Neuronal stem cell (in vitro differentiated cells): ENCODE data around the gene TBX2.
A peak's percentile ranks its signal among the peaks of the same experiment; 100 is the strongest.

ENCODE experiments used
- DNase-seq: peaks from one replicate; pipeline ENCODE4 v3.0.0-alpha.2; 2013; ENCODE audit warnings: low spot score
- H2AFZ ChIP-seq: one replicate; pipeline ENCODE4 v1.6.1; 2013; ENCODE audit warnings: mild to moderate bottlenecking, low read length, inconsistent platforms
- H2AK5ac ChIP-seq: 2 replicates; pipeline ENCODE4 v1.6.1; 2013; ENCODE audit warnings: low read depth, mild to moderate bottlenecking, inconsistent platforms, low read length, moderate library complexity, mixed read lengths
- H2BK120ac ChIP-seq: 2 replicates; pipeline ENCODE4 v1.6.1; 2013; ENCODE audit warnings: low read depth, mild to moderate bottlenecking, inconsistent platforms, low read length, moderate library complexity, mixed read lengths
- H2BK12ac ChIP-seq: one replicate; pipeline ENCODE4 v1.6.1; 2013; ENCODE audit warnings: low read length, inconsistent platforms
- H2BK15ac ChIP-seq: 2 replicates; pipeline ENCODE4 v1.6.1; 2013; ENCODE audit warnings: mild to moderate bottlenecking, low read length, inconsistent platforms, mixed read lengths
- H2BK5ac ChIP-seq: one replicate; pipeline ENCODE4 v1.6.1; 2013; ENCODE audit warnings: inconsistent platforms, mild to moderate bottlenecking, low read length, moderate library complexity
- H3K14ac ChIP-seq: one replicate; pipeline ENCODE4 v1.6.1; 2013; ENCODE audit warnings: low read length, inconsistent platforms
- H3K18ac ChIP-seq: 2 replicates; pipeline ENCODE4 v1.6.1; 2013; ENCODE audit warnings: low read length, inconsistent platforms
- H3K23ac ChIP-seq: 2 replicates; pipeline ENCODE4 v1.6.1; 2013; ENCODE audit warnings: low read depth, mild to moderate bottlenecking, mixed read lengths, low read length, inconsistent platforms; ENCODE audit not compliant: poor library complexity
- H3K27ac ChIP-seq: replicated peaks from 3 replicates; pipeline ENCODE4 v1.5.1; 2013; ENCODE audit warnings: low read length, inconsistent platforms
- H3K27me3 ChIP-seq, 3 experiments: 2 replicates each; pipeline ENCODE4 v1.6.1; 2013; ENCODE audit warnings: low read length in 3 of 3, mild to moderate bottlenecking in 2 of 3, inconsistent platforms in 1 of 3, low read depth in 1 of 3, mixed read lengths in 1 of 3, moderate library complexity in 1 of 3; ENCODE audit not compliant: control insufficient read depth in 3 of 3, insufficient read depth in 3 of 3
- H3K36me3 ChIP-seq, 2 donors: replicated peaks in 1 of 2; 2 replicates each; pipeline ENCODE4 v1.6.1; 2013; ENCODE audit warnings: low read length in 2 of 2; ENCODE audit not compliant: control insufficient read depth in 2 of 2, insufficient read depth in 2 of 2
- H3K4ac ChIP-seq: 2 replicates; pipeline ENCODE4 v1.6.1; 2013; ENCODE audit warnings: inconsistent platforms, mild to moderate bottlenecking, low read length, moderate library complexity
- H3K4me1 ChIP-seq, 2 donors: 1 replicate in 1 of 2; 2 replicates in 1 of 2; pipeline ENCODE4 v1.6.1; 2013; ENCODE audit warnings: low read length in 2 of 2, low read depth in 1 of 2; ENCODE audit not compliant: control insufficient read depth in 2 of 2, insufficient read depth in 1 of 2
- H3K4me2 ChIP-seq: one replicate; pipeline ENCODE4 v1.6.1; 2013; ENCODE audit warnings: mild to moderate bottlenecking, low read length, inconsistent platforms; ENCODE audit not compliant: insufficient read depth, poor library complexity, severe bottlenecking
- H3K4me3 ChIP-seq, 2 donors: 2 replicates each; pipeline ENCODE4 v1.5.1; 2013; ENCODE audit warnings: low read length in 2 of 2, mild to moderate bottlenecking in 2 of 2, inconsistent platforms in 1 of 2, moderate library complexity in 1 of 2
- H3K79me1 ChIP-seq: one replicate; pipeline ENCODE4 v1.6.1; 2013; ENCODE audit warnings: low read depth, mild to moderate bottlenecking, inconsistent platforms, low read length, moderate library complexity
- H3K9ac ChIP-seq: one replicate; pipeline ENCODE4 v1.6.1; 2013; ENCODE audit warnings: mild to moderate bottlenecking, low read depth, low read length, inconsistent platforms; ENCODE audit not compliant: poor library complexity
- H3K9me3 ChIP-seq, 2 donors: replicated peaks in 1 of 2; 2 replicates each; pipeline versions ENCODE3 to v1.6.1; 2013; ENCODE audit warnings: low read length in 2 of 2, mild to moderate bottlenecking in 2 of 2, inconsistent platforms in 1 of 2, low read depth in 1 of 2, mixed read lengths in 1 of 2, moderate library complexity in 1 of 2; ENCODE audit not compliant: control insufficient read depth in 2 of 2, insufficient read depth in 1 of 2
- H4K8ac ChIP-seq: one replicate; pipeline ENCODE4 v1.6.1; 2013; ENCODE audit warnings: low read depth, mild to moderate bottlenecking, inconsistent platforms, low read length, moderate library complexity
- H4K91ac ChIP-seq: one replicate; pipeline ENCODE4 v1.6.1; 2013; ENCODE audit warnings: low read length, low read depth, mild to moderate bottlenecking, inconsistent platforms; ENCODE audit not compliant: poor library complexity
- WGBS, 2 donors: extraction: QIAGEN DNeasy Blood & Tissue Kit; methylation state at CpG; one replicate each; pipeline ENCODE4 v1.1.7; 2013; ENCODE audit warnings: missing lambda C conversion rate in 2 of 2, mixed read lengths in 1 of 2; ENCODE audit not compliant: insufficient read length in 2 of 2, insufficient replicate concordance in 1 of 2; ENCODE audit errors: extremely low coverage in 2 of 2; 5-methylcytosine and 5-hydroxymethylcytosine counted together

The TBX2 gene

DNA sequence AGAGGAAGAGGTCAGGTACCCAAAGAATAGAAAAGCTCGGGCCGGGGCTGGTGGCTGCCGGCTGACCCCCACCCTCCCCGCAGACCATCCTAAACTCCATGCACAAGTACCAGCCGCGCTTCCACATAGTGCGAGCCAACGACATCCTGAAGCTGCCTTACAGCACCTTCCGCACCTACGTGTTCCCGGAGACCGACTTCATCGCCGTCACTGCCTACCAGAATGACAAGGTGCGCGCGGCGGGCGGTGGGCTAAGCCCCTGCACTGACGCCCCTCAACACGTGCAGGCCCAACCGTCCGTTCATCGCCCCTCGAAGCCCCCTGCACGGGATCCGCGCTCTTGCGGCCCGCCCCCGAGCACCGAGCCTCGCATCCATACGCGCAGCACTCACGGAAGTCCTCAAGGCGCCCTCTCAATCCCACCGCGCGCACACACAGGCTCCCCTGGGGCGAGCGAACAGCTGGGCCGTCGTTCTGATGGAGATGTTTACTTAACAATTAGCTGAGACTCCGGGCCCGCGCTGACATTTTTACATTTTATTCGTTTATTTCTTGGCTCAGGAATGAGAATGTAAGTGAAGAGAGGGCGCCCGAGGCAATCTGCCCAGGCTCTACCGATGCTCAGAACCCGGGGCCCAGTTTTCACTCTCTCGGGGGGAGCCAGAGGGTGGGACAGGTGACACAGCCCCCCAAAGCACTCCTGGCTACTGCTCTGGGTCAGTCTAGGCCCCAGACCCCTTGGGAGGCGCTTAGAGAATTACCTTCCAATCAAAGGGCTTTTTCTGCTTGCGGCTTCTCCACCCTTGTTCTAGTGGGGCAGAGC, 3.5 kb downstream of the TBX2 start:
- peak overlapping the region; percentile 43 for H4K8ac ChIP-seq
- peaks cover 7 to 12% of the 10 kb centered on the region in 2 donors for H3K4me1 ChIP-seq
- no peak overlapping the region for H4K91ac ChIP-seq
- peaks cover 3 to 7% of the 10 kb centered on the region in 2 donors for H3K9me3 ChIP-seq
- peaks cover 4% of the 10 kb centered on the region for H3K79me1 ChIP-seq
- H2BK120ac ChIP-seq, result no peak overlapping the region
- peak overlapping the region; percentile 45 for H2AFZ ChIP-seq
- H3K18ac ChIP-seq, result peak overlapping the region; percentile 85
- H3K36me3 ChIP-seq, result no peaks in the 10 kb centered on the region
- H3K27ac ChIP-seq, result no peak overlapping the region
- no peak overlapping the region for H3K4me2 ChIP-seq
- H3K23ac ChIP-seq, result peak overlapping the region; percentile 97
- H2AK5ac ChIP-seq, result peak overlapping the region; percentile 89
- DNase-seq, result no peak
- no peak overlapping the region for H3K4me3 ChIP-seq
- no CpG with 5 or more reads among the region's 55 CpGs for WGBS, 2 donors
- H2BK5ac ChIP-seq, result peak overlapping the region; percentile 66
- no peak overlapping the region for H2BK12ac ChIP-seq
- peaks cover 88 to 100% (median 94%) of the 10 kb centered on the region in 3 experiments for H3K27me3 ChIP-seq
- H3K9ac ChIP-seq, result no peak overlapping the region
- H3K4ac ChIP-seq, result no peak overlapping the region
- peak overlapping the region; percentile 75 for H3K14ac ChIP-seq
- H2BK15ac ChIP-seq, result peak overlapping the region; percentile 81

DNA sequence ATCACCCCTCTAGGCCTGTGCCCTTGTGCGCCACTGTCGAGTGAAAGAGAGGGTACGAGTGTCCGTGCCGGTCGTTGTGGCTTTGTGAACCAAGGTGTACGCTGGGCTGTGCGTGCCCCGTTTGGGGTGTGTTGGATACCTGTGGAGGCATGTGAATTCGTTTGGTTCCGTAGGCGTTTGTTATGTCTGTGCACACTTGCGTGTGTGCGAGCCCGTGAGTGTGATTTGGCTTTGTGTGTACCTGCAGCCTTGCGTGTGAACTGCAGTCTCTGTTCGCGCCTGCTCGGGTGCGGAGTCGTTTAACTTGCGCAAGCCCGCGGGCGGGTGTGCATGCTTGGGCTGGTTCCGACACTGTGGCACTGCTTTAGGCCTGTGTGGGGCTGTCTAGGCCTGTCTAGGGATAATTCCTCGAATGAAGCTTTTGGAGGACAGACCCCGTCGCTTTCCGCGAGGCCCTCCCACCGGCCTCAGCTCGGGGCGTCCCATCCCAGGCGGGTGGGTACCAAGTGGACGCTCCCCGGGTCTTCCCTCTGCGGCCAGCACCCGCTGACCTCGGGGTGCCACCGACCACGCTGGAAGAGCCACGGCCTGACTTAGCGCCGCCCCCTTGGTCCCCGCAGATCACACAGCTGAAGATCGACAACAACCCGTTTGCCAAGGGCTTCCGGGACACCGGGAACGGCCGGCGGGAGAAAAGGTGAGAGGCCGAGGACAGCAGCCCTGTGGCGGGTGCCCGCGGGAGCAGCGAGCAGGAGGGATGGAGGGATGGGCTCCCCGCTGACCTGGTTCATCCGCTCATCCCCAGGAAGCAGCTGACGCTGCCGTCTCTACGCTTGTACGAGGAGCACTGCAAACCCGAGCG, 4.4 kb downstream of the TBX2 start:
- peak overlapping the region; percentile 89 for H2AK5ac ChIP-seq
- H3K23ac ChIP-seq, result peak overlapping the region; percentile 96
- H2BK120ac ChIP-seq, result no peak overlapping the region
- no CpG with 5 or more reads among the region's 66 CpGs for WGBS, 2 donors
- DNase-seq, result no peak
- peaks cover 6 to 10% of the 10 kb centered on the region in 2 donors for H3K4me1 ChIP-seq
- no peak overlapping the region for H2BK15ac ChIP-seq
- peak overlapping the region in 1 of 2 donors; percentile 32 for H3K4me3 ChIP-seq
- H2AFZ ChIP-seq, result peak overlapping the region; percentile 94
- peaks cover 85 to 100% (median 94%) of the 10 kb centered on the region in 3 experiments for H3K27me3 ChIP-seq
- peak overlapping the region; percentile 75 for H3K14ac ChIP-seq
- H4K91ac ChIP-seq, result no peak overlapping the region
- H2BK12ac ChIP-seq, result peak overlapping the region; percentile 98
- H3K4me2 ChIP-seq, result peak overlapping the region; percentile 32
- H3K27ac ChIP-seq, result no peak overlapping the region
- H3K36me3 ChIP-seq, result no peaks in the 10 kb centered on the region
- H3K9ac ChIP-seq, result peak overlapping the region; percentile 68
- no peak overlapping the region for H2BK5ac ChIP-seq
- peaks cover 3 to 7% of the 10 kb centered on the region in 2 donors for H3K9me3 ChIP-seq
- H3K4ac ChIP-seq, result no peak overlapping the region
- peak overlapping the region; percentile 82 for H3K18ac ChIP-seq
- peaks cover 4% of the 10 kb centered on the region for H3K79me1 ChIP-seq
- no peak overlapping the region for H4K8ac ChIP-seq

DNA sequence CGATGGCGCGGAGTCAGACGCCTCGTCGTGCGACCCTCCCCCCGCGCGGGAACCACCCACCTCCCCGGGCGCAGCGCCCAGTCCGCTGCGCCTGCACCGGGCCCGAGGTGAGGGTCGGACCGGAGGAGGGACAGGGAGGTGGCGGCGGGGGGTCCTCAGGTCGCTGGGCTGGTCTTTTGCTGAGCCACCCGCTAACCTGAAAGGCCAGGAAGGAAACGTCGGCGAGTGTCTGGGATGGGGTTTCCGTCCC, 4.9 kb downstream of the TBX2 start:
- peak overlapping the region; percentile 65 for H3K4me2 ChIP-seq
- DNase-seq, result no peak
- no peak overlapping the region for H3K4me3 ChIP-seq
- no peak overlapping the region for H4K8ac ChIP-seq
- no peaks in the 10 kb centered on the region for H3K36me3 ChIP-seq
- no peak overlapping the region for H3K27ac ChIP-seq
- H2BK120ac ChIP-seq, result no peak overlapping the region
- no peak overlapping the region for H4K91ac ChIP-seq
- H3K14ac ChIP-seq, result no peak overlapping the region
- H3K4ac ChIP-seq, result no peak overlapping the region
- H2BK15ac ChIP-seq, result no peak overlapping the region
- H3K27me3 ChIP-seq, result peaks cover 86 to 100% (median 95%) of the 10 kb centered on the region in 3 experiments
- peak overlapping the region; percentile 49 for H3K23ac ChIP-seq
- H3K9me3 ChIP-seq, result peaks cover 3 to 7% of the 10 kb centered on the region in 2 donors
- H3K4me1 ChIP-seq, result peaks cover 6 to 10% of the 10 kb centered on the region in 2 donors
- H3K79me1 ChIP-seq, result peaks cover 4% of the 10 kb centered on the region
- peak overlapping the region; percentile 43 for H2AK5ac ChIP-seq
- H2BK5ac ChIP-seq, result no peak overlapping the region
- H2AFZ ChIP-seq, result peak overlapping the region; percentile 94
- H3K9ac ChIP-seq, result peak overlapping the region; percentile 68
- no peak overlapping the region for H2BK12ac ChIP-seq
- no CpG with 5 or more reads among the region's 27 CpGs for WGBS, 2 donors
- H3K18ac ChIP-seq, result peak overlapping the region; percentile 24
